Measurements from ENCODE around the gene ZNF474.

DNA sequence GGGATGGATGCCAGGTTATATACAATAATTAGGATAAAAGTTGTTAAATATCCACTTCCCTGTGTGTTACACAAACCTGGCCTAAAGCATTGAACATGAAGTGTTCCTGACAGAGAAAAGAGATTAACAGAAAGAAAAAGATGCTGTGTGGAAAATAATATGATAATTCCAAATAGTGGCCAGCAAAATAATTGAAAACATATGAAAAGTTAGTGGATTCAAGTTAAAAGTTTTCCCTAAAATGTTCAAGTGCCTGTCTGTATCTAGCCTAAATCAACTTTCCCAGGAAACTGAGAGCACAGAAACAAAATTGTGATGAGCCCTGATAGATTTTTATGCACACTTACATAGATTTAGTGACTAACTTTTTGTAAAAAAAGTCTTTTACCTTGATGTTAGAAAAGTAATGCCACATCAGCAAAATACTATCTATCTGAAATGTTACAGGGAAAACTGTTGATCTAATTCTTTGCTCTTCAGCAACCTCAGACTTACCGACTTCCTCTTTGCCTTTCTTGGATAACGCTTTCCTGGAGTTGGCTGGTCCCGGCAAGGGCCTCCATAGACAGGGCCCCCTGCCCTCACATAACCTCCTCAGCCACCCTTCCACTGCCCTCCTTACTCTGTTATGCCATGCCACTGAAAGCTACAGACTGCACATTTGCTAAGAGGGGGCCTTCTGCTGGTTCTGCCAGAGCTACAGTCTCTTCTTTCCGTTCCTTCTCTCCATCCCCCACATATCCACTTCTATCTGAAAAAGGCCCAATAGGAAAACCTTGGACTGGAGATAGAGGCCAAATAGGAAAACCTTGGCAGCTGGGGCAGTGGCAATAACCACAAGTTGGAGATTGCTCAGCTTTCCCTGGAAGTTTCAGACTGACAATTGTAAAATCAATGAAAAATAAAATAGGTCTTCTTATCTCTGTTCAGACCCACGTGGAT, 44.4 kb downstream of the ZNF474 start:
- TF ChIP-seq, protein P1, sequence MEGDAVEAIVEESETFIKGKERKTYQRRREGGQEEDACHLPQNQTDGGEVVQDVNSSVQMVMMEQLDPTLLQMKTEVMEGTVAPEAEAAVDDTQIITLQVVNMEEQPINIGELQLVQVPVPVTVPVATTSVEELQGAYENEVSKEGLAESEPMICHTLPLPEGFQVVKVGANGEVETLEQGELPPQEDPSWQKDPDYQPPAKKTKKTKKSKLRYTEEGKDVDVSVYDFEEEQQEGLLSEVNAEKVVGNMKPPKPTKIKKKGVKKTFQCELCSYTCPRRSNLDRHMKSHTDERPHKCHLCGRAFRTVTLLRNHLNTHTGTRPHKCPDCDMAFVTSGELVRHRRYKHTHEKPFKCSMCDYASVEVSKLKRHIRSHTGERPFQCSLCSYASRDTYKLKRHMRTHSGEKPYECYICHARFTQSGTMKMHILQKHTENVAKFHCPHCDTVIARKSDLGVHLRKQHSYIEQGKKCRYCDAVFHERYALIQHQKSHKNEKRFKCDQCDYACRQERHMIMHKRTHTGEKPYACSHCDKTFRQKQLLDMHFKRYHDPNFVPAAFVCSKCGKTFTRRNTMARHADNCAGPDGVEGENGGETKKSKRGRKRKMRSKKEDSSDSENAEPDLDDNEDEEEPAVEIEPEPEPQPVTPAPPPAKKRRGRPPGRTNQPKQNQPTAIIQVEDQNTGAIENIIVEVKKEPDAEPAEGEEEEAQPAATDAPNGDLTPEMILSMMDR (IDR thresholded peaks at IDR 0.05; ENCODE audit: low read depth, low read length, missing input control), result no peak
- TF ChIP-seq NR2F2 (IDR thresholded peaks at IDR 0.05) (no peak), RAD21 (IDR thresholded peaks at IDR 0.05) (no peak)

All from liver (tissue), 3 donors.